ENCODE results near the gene GALNT7. TPM values are rescaled to one million over a fixed set of nuclear protein-coding genes. Genes with fewer than 3 reads are reported as not detected.
A peak's percentile ranks its signal among the peaks of the same experiment; 100 is the strongest.

GALNT7 gene
- polyA plus RNA-seq, 3 donors = 12.3 to 29.0 (median 19.7) TPM

GRCh38 chr4:173332963-173333657 is 164.5 kb downstream of the GALNT7 start:
- Histone ChIP-seq H2AFZ (ENCODE audit: insufficient read depth, low read depth, low read length, poor library complexity, severe bottlenecking) (peak overlapping the region; percentile 64), H3K27me3 (ENCODE audit: control insufficient read depth in 2 of 2, insufficient read depth in 2 of 2, low read length in 2 of 2) (no peaks in the 10 kb centered on the region), H4K20me1 (ENCODE audit: insufficient read depth, low read length) (peaks cover 51% of the 10 kb centered on the region), H3K4me2 (replicated peaks; ENCODE audit: extremely low read depth, low read length, poor library complexity, severe bottlenecking) (peak overlapping the region; percentile 96), H3K79me2 (ENCODE audit: insufficient read depth, low read length) (peaks cover 91% of the 10 kb centered on the region), H3K4me3 (replicated peaks in 1 of 3; ENCODE audit: low read depth in 2 of 3, low read length in 3 of 3) (peak overlapping the region; percentile 52 to 100 (median 98)), H3K36me3 (replicated peaks in 1 of 2; ENCODE audit: control insufficient read depth in 1 of 2, insufficient read depth in 2 of 2, low read length in 2 of 2) (peaks cover 33 to 34% of the 10 kb centered on the region in 2 donors), H3K27ac (ENCODE audit: low read depth in 1 of 2, low read length in 2 of 2) (peak overlapping the region; percentile 82 to 94), H3K9ac (ENCODE audit: insufficient read depth, low read length, poor library complexity, severe bottlenecking) (peak overlapping the region; percentile 92), H3K4me1 (ENCODE audit: control insufficient read depth in 1 of 2, insufficient read depth in 2 of 2, low read length in 2 of 2) (peaks cover 27 to 46% of the 10 kb centered on the region in 2 donors), H3K9me3 (replicated peaks in 1 of 2; ENCODE audit: control insufficient read depth in 1 of 2, insufficient read depth in 1 of 2, low read length in 2 of 2) (no peaks in the 10 kb centered on the region)
- peaks cover 35% of the 10 kb centered on the region for H3K4me1 Mint-ChIP-seq
- H3K27me3 Mint-ChIP-seq (ENCODE audit: low read depth in 3 of 3) = peaks cover 0 to 2% (median 1%) of the 10 kb centered on the region in 3 donors
- 0% methylated on average over 14 of the region's 21 CpGs for WGBS (ENCODE audit: insufficient coverage)
- no peak for TF ChIP-seq CTCF (IDR thresholded peaks at IDR 0.05)
- H3K27ac Mint-ChIP-seq = peak overlapping the region; percentile 86 to 95 (median 93)
- peaks cover 13 to 37% of the 10 kb centered on the region in 2 donors for H3K36me3 Mint-ChIP-seq
- intact Hi-C loops (cut with micrococcal nuclease) = loop anchor here (5.0 to 10.0 kb wide), 2 partner anchors 84 to 162 kb away; no protein-coding TSS in a partner anchor
- peak in 1 of 3 donors; percentile 17 for DNase-seq
- peak overlapping the region; percentile 97 to 98 for H3K4me3 Mint-ChIP-seq
- no peaks in the 10 kb centered on the region for H3K9me3 Mint-ChIP-seq

- peaks cover 27 to 46% of the 10 kb centered on the region in 2 donors for H3K4me1 ChIP-seq (ENCODE audit: control insufficient read depth in 1 of 2, insufficient read depth in 2 of 2, low read length in 2 of 2)
- H3K36me3 ChIP-seq (replicated peaks in 1 of 2; ENCODE audit: control insufficient read depth in 1 of 2, insufficient read depth in 2 of 2, low read length in 2 of 2) = peaks cover 28% of the 10 kb centered on the region in 2 donors
- H3K9ac ChIP-seq (ENCODE audit: insufficient read depth, low read length, poor library complexity, severe bottlenecking) = peak overlapping the region; percentile 92
- H3K27ac Mint-ChIP-seq = peak overlapping the region; percentile 93 to 98 (median 96)
- H3K27me3 ChIP-seq (ENCODE audit: control insufficient read depth in 2 of 2, insufficient read depth in 2 of 2, low read length in 2 of 2) = no peaks in the 10 kb centered on the region
- H3K27ac ChIP-seq (ENCODE audit: low read depth in 1 of 2, low read length in 2 of 2) = peak overlapping the region; percentile 94 to 97
- no peaks in the 10 kb centered on the region for H3K9me3 ChIP-seq (replicated peaks in 1 of 2; ENCODE audit: control insufficient read depth in 1 of 2, insufficient read depth in 1 of 2, low read length in 2 of 2)
- peak overlapping the region; percentile 97 to 98 for H3K4me3 Mint-ChIP-seq
- peak in 2 of 3 donors; percentile 35 to 63 for DNase-seq
- peaks cover 0 to 2% (median 1%) of the 10 kb centered on the region in 3 donors for H3K27me3 Mint-ChIP-seq (ENCODE audit: low read depth in 3 of 3)
- H3K4me2 ChIP-seq (replicated peaks; ENCODE audit: extremely low read depth, low read length, poor library complexity, severe bottlenecking) = peak overlapping the region; percentile 96
- intact Hi-C loops (cut with micrococcal nuclease) = loop anchor here (1.0 to 10.0 kb wide), 4 partner anchors 37 to 161 kb away; partner anchors contain the start of gene SAP30 (in 2 of the 2)
- peaks cover 85% of the 10 kb centered on the region for H3K79me2 ChIP-seq (ENCODE audit: insufficient read depth, low read length)
- no peak for TF ChIP-seq CTCF (IDR thresholded peaks at IDR 0.05)
- peak overlapping the region; percentile 52 to 100 (median 98) for H3K4me3 ChIP-seq (replicated peaks in 1 of 3; ENCODE audit: low read depth in 2 of 3, low read length in 3 of 3)
- WGBS (ENCODE audit: insufficient coverage) = 0% methylated on average over 45 of the region's 53 CpGs
- peaks cover 46% of the 10 kb centered on the region for H4K20me1 ChIP-seq (ENCODE audit: insufficient read depth, low read length)
- peaks cover 13 to 32% of the 10 kb centered on the region in 2 donors for H3K36me3 Mint-ChIP-seq
- H2AFZ ChIP-seq (ENCODE audit: insufficient read depth, low read depth, low read length, poor library complexity, severe bottlenecking) = peak overlapping the region; percentile 71
- H3K9me3 Mint-ChIP-seq = no peaks in the 10 kb centered on the region
- peaks cover 35% of the 10 kb centered on the region for H3K4me1 Mint-ChIP-seq
Measured at GRCh38 chr4:173333658-173334084, 165.1 kb downstream of the GALNT7 start.
